GM12878 (cell line): Measurements from ENCODE around the gene NSMCE1. TPM values are rescaled to one million over a fixed set of nuclear protein-coding genes. Genes with fewer than 3 reads are reported as not detected.
A peak's percentile ranks its signal among the peaks of the same experiment; 100 is the strongest.

ENCODE experiments used
- CHD1 ChIP-seq: IDR thresholded peaks from 2 replicates; pipeline ENCODE4 v1.6.1; 2012; ENCODE audit warnings: low read depth, low read length, improper control_type of control experiment
- CREM ChIP-seq: IDR thresholded peaks from 2 replicates; pipeline ENCODE4 v1.6.1; 2014; ENCODE audit warnings: antibody characterized with exemption, low read depth
- GATAD2B ChIP-seq: fragments of 450-650 bp; conservative IDR thresholded peaks from 2 replicates; pipeline ENCODE4 v1.6.1; 2017; ENCODE audit warnings: low read depth, mild to moderate bottlenecking, moderate library complexity
- IKZF2 ChIP-seq, 2 experiments: fragments of 450-650 bp; IDR thresholded peaks; 2 replicates each; pipeline ENCODE4 v1.6.1; 2017; ENCODE audit warnings: mild to moderate bottlenecking in 2 of 2, moderate library complexity in 2 of 2
- KDM1A ChIP-seq: fragments of 200-600 bp; sonication (generic); IDR thresholded peaks from 2 replicates; pipeline ENCODE4 v1.6.1; 2016; ENCODE audit warnings: borderline replicate concordance
- LARP7 ChIP-seq: fragments of 450-650 bp; IDR thresholded peaks from 2 replicates; pipeline ENCODE4 v1.6.1; 2017; ENCODE audit warnings: mild to moderate bottlenecking
- MEF2A ChIP-seq: IDR thresholded peaks from 2 replicates; pipeline ENCODE4 v1.6.1; 2011; ENCODE audit warnings: low read depth, mild to moderate bottlenecking, low read length, moderate library complexity; ENCODE audit not compliant: insufficient read depth
- MXI1 ChIP-seq: fragments of 150-350 bp; IDR thresholded peaks from 2 replicates; pipeline ENCODE4 v1.6.1; 2011; ENCODE audit warnings: low read depth, mild to moderate bottlenecking, inconsistent platforms, low read length, improper control_type of control experiment
- NFXL1 ChIP-seq: fragments of 450-650 bp; IDR thresholded peaks from 2 replicates; pipeline ENCODE4 v1.6.1; 2017; ENCODE audit warnings: antibody characterized with exemption, mild to moderate bottlenecking, borderline replicate concordance
- NFYB ChIP-seq: IDR thresholded peaks from 2 replicates; pipeline ENCODE4 v1.6.1; 2011; ENCODE audit warnings: low read depth, mild to moderate bottlenecking, low read length, improper control_type of control experiment, moderate library complexity; ENCODE audit not compliant: insufficient read depth
- PAX5 ChIP-seq: IDR thresholded peaks from 2 replicates; pipeline ENCODE4 v1.6.1; 2011; ENCODE audit warnings: low read depth, low read length, borderline replicate concordance
- POLR2A ChIP-seq: IDR thresholded peaks from 2 replicates; pipeline ENCODE4 v1.6.1; 2011; ENCODE audit warnings: low read depth, mild to moderate bottlenecking, low read length
- POLR2AphosphoS2 ChIP-seq: IDR thresholded peaks from 2 replicates; pipeline ENCODE4 v1.6.1; 2011; ENCODE audit warnings: low read depth, mild to moderate bottlenecking, low read length, improper control_type of control experiment, moderate library complexity
- RB1 ChIP-seq: fragments of 450-650 bp; formaldehyde crosslinking; IDR thresholded peaks from 2 replicates; pipeline ENCODE4 v1.6.1; 2017; ENCODE audit warnings: mild to moderate bottlenecking, borderline replicate concordance
- SMAD1 ChIP-seq: fragments of 450-650 bp; IDR thresholded peaks from 2 replicates; pipeline ENCODE4 v1.6.1; 2018; ENCODE audit warnings: mild to moderate bottlenecking, low read depth; ENCODE audit not compliant: partially characterized antibody
- SMAD5 ChIP-seq: IDR thresholded peaks from 2 replicates; pipeline ENCODE4 v1.6.1; 2016; ENCODE audit warnings: antibody characterized with exemption, low read depth
- SP1 ChIP-seq: IDR thresholded peaks from one replicate; pipeline ENCODE4 v1.6.1; 2011; ENCODE audit warnings: low read depth, low read length
- SPI1 ChIP-seq: IDR thresholded peaks from 2 replicates; pipeline ENCODE4 v1.6.1; 2011; ENCODE audit warnings: low read depth, mild to moderate bottlenecking, low read length, moderate library complexity, borderline replicate concordance; ENCODE audit not compliant: insufficient read depth
- SREBF2 ChIP-seq: IDR thresholded peaks from 2 replicates; pipeline ENCODE4 v1.6.1; 2012; ENCODE audit warnings: mild to moderate bottlenecking, low read length
- SUPT20H ChIP-seq: IDR thresholded peaks from 2 replicates; pipeline ENCODE4 v1.6.1; 2011; ENCODE audit warnings: low read depth, mild to moderate bottlenecking, low read length, moderate library complexity, borderline replicate concordance; ENCODE audit not compliant: control insufficient read depth
- SUZ12 ChIP-seq: fragments of 200-600 bp; sonication (generic); IDR thresholded peaks from one replicate; pipeline ENCODE4 v1.6.1; 2018; ENCODE audit warnings: antibody characterized with exemption, mild to moderate bottlenecking; ENCODE audit not compliant: unreplicated experiment
- TARDBP ChIP-seq: IDR thresholded peaks from 2 replicates; pipeline ENCODE4 v1.6.1; 2016; ENCODE audit warnings: borderline replicate concordance
- polyA plus RNA-seq, 11 experiments: library from polyadenylated mRNA; depleted of rRNA in 4 of 11; unstranded in 6 of 11; stranded (reverse) in 5 of 11; fragments of >200 nt; fragmentation: Nextera tagmentation in 4 of 11; fragmentation: Illumina TruSeq in 1 of 11; extraction: Ambion mirVana in 4 of 11; extraction: Trizol in 1 of 11; gene quantifications; 1 replicate in 1 of 11; 2 replicates in 10 of 11; pipeline versions ENCODE4 v1.2.1 to v1.2.3, GENCODE V29; 2011 to 2016; ENCODE audit warnings: inconsistent platforms in 2 of 11, missing spikeins in 2 of 11, low read depth in 1 of 11
- total RNA-seq, 4 experiments: library from RNA; depleted of rRNA in 3 of 4; stranded (reverse); fragments of >200 nt in 3 of 4; fragmentation: Illumina TruSeq in 1 of 4; extraction: Trizol in 1 of 4; gene quantifications; 2 replicates each; pipeline versions ENCODE4 v1.2.1 to v1.2.3, GENCODE V29; 2013 to 2021
- TF ChIP-seq, protein P1 (sequence below): fragments of 450-650 bp; IDR thresholded peaks from 2 replicates; pipeline ENCODE4 v1.6.1; 2017; ENCODE audit warnings: mild to moderate bottlenecking, low read depth, inconsistent platforms; ENCODE audit not compliant: poor library complexity, severe bottlenecking
- TF ChIP-seq, protein P2 (sequence below): fragments of 150-350 bp; IDR thresholded peaks from 2 replicates; pipeline ENCODE4 v1.6.1; 2016; ENCODE audit warnings: low read depth, low read length
- TF ChIP-seq, protein P3 (sequence below): IDR thresholded peaks from 2 replicates; pipeline ENCODE4 v1.6.1; 2011; ENCODE audit warnings: borderline replicate concordance, low read depth, mild to moderate bottlenecking, moderate library complexity, mixed read lengths, low read length; ENCODE audit not compliant: insufficient read depth; ENCODE audit errors: extremely low read length

Gene NSMCE1
- total and polyA plus RNA-seq, 10 of the 15 experiments (the other 5 are each of a cell fraction or from before 2014, with no cell fraction given) = 54.0 to 214 (median 71.4) TPM

GRCh38 chr16:27232061-27232900, 36.3 kb downstream of the NSMCE1 start (continued):
- no peak for TF ChIP-seq CREM
- TF ChIP-seq CHD1 = no peak
- TF ChIP-seq MXI1 = 0 out of 2 replicates have a peak, but pooled peaks have one; percentile 41
- TF ChIP-seq KDM1A = no peak
- TF ChIP-seq SMAD1 = no peak
- TF ChIP-seq, protein P1, sequence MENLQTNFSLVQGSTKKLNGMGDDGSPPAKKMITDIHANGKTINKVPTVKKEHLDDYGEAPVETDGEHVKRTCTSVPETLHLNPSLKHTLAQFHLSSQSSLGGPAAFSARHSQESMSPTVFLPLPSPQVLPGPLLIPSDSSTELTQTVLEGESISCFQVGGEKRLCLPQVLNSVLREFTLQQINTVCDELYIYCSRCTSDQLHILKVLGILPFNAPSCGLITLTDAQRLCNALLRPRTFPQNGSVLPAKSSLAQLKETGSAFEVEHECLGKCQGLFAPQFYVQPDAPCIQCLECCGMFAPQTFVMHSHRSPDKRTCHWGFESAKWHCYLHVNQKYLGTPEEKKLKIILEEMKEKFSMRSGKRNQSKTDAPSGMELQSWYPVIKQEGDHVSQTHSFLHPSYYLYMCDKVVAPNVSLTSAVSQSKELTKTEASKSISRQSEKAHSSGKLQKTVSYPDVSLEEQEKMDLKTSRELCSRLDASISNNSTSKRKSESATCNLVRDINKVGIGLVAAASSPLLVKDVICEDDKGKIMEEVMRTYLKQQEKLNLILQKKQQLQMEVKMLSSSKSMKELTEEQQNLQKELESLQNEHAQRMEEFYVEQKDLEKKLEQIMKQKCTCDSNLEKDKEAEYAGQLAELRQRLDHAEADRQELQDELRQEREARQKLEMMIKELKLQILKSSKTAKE = peak; percentile 63
- peak; percentile 83 to 85 for TF ChIP-seq IKZF2 (IDR thresholded peaks at IDR 0.05)
- TF ChIP-seq NFXL1 = no peak
- no peak for TF ChIP-seq SMAD5
- TF ChIP-seq, protein P2, sequence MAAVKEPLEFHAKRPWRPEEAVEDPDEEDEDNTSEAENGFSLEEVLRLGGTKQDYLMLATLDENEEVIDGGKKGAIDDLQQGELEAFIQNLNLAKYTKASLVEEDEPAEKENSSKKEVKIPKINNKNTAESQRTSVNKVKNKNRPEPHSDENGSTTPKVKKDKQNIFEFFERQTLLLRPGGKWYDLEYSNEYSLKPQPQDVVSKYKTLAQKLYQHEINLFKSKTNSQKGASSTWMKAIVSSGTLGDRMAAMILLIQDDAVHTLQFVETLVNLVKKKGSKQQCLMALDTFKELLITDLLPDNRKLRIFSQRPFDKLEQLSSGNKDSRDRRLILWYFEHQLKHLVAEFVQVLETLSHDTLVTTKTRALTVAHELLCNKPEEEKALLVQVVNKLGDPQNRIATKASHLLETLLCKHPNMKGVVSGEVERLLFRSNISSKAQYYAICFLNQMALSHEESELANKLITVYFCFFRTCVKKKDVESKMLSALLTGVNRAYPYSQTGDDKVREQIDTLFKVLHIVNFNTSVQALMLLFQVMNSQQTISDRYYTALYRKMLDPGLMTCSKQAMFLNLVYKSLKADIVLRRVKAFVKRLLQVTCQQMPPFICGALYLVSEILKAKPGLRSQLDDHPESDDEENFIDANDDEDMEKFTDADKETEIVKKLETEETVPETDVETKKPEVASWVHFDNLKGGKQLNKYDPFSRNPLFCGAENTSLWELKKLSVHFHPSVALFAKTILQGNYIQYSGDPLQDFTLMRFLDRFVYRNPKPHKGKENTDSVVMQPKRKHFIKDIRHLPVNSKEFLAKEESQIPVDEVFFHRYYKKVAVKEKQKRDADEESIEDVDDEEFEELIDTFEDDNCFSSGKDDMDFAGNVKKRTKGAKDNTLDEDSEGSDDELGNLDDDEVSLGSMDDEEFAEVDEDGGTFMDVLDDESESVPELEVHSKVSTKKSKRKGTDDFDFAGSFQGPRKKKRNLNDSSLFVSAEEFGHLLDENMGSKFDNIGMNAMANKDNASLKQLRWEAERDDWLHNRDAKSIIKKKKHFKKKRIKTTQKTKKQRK = no peak
- no peak for TF ChIP-seq SUPT20H
- no peak for TF ChIP-seq RB1
- peak; percentile 69; the same call in 1 of the 2 replicates for TF ChIP-seq GATAD2B
- 0 out of 2 replicates have a peak, but pooled peaks have one; percentile 47 for TF ChIP-seq PAX5
- no peak for TF ChIP-seq SREBF2
- TF ChIP-seq MEF2A = 0 out of 2 replicates have a peak, but pooled peaks have one; percentile 16
- no peak for TF ChIP-seq LARP7
- TF ChIP-seq TARDBP = no peak
- TF ChIP-seq, protein P3, sequence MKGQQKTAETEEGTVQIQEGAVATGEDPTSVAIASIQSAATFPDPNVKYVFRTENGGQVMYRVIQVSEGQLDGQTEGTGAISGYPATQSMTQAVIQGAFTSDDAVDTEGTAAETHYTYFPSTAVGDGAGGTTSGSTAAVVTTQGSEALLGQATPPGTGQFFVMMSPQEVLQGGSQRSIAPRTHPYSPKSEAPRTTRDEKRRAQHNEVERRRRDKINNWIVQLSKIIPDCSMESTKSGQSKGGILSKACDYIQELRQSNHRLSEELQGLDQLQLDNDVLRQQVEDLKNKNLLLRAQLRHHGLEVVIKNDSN = no peak
- no peak for TF ChIP-seq POLR2AphosphoS2
- TF ChIP-seq NFYB = no peak
- TF ChIP-seq SUZ12 = no peak
- TF ChIP-seq POLR2A = no peak
- peak; percentile 69 for TF ChIP-seq SPI1
- TF ChIP-seq SP1 = peak; percentile 25
